NCI-H510A (cell line): ENCODE results near the gene SEMA5A.

Source experiments
- DNase-seq: peaks from one replicate; lab custom pipeline; 2025; lab: John Stamatoyannopoulos, UW

Gene SEMA5A

GRCh38 chr5:9477537-9477936 lies 68.3 kb downstream of the SEMA5A start:
- no peak for DNase-seq

- DNase-seq: no peak
These were observed 71.5 kb downstream of the SEMA5A start for GRCh38 chr5:9474219-9475002.

- no peak for DNase-seq
These were observed 72.3 kb downstream of the SEMA5A start for GRCh38 chr5:9473624-9474023.

- DNase-seq: no peak
These were observed 75.5 kb downstream of the SEMA5A start for GRCh38 chr5:9470410-9470809.

- DNase-seq: no peak
These were observed 77.9 kb downstream of the SEMA5A start for GRCh38 chr5:9468060-9468388.

GRCh38 chr5:9467199-9468059 lies 78.4 kb downstream of the SEMA5A start:
- no peak for DNase-seq

GRCh38 chr5:9466697-9467096 lies 79.2 kb downstream of the SEMA5A start:
- DNase-seq: no peak

- no peak for DNase-seq
These were observed 81.4 kb downstream of the SEMA5A start for GRCh38 chr5:9464478-9464877.

GRCh38 chr5:9462109-9462508 lies 83.8 kb downstream of the SEMA5A start:
- DNase-seq: no peak

GRCh38 chr5:9460885-9461645 lies 84.8 kb downstream of the SEMA5A start:
- DNase-seq: no peak

GRCh38 chr5:9456435-9457042 lies 89.3 kb downstream of the SEMA5A start:
- DNase-seq: no peak

- DNase-seq: no peak
These were observed 89.9 kb downstream of the SEMA5A start for GRCh38 chr5:9455826-9456434.

- no peak for DNase-seq
These were observed 91.4 kb downstream of the SEMA5A start for GRCh38 chr5:9454491-9454890.

- DNase-seq: no peak
These were observed 91.8 kb downstream of the SEMA5A start for GRCh38 chr5:9454012-9454481.

GRCh38 chr5:9453480-9454011 lies 92.3 kb downstream of the SEMA5A start:
- DNase-seq: no peak

- DNase-seq: no peak
These were observed 93.7 kb downstream of the SEMA5A start for GRCh38 chr5:9452181-9452580.

GRCh38 chr5:9451037-9451436 lies 94.8 kb downstream of the SEMA5A start:
- no peak for DNase-seq

- DNase-seq: no peak
These were observed 98.2 kb downstream of the SEMA5A start for GRCh38 chr5:9447691-9448090.

GRCh38 chr5:9445826-9446388 lies 100.0 kb downstream of the SEMA5A start:
- no peak for DNase-seq

GRCh38 chr5:9444346-9444745 lies 101.5 kb downstream of the SEMA5A start:
- no peak for DNase-seq

- no peak for DNase-seq
These were observed 104.3 kb downstream of the SEMA5A start for GRCh38 chr5:9441610-9442009.
